ENCODE results near the gene HEG1.
"Not testable (repeated sequence)": the region's sequence is repeated elsewhere in the genome, so short reads cannot be mapped to it uniquely, and the experiment has no call there.

Gene HEG1

GRCh38 chr3:124982855-124983254 lies 72.9 kb downstream of the HEG1 start:
- DNase-seq, result no peak

- no peak for DNase-seq
Observed at GRCh38 chr3:124981472-124981871, 74.3 kb downstream of the HEG1 start.

GRCh38 chr3:124978627-124979026 lies 77.2 kb downstream of the HEG1 start:
- DNase-seq, result no peak

- no peak for DNase-seq
Observed at GRCh38 chr3:124976383-124976782, 79.4 kb downstream of the HEG1 start.

- no peak for DNase-seq
Observed at GRCh38 chr3:124974691-124975090, 81.1 kb downstream of the HEG1 start.

GRCh38 chr3:124973290-124973689 lies 82.5 kb downstream of the HEG1 start:
- no peak for DNase-seq

- no peak for DNase-seq
Observed at GRCh38 chr3:124972457-124972856, 83.3 kb downstream of the HEG1 start.

- DNase-seq, result no peak
Observed at GRCh38 chr3:124969963-124970722, 85.7 kb downstream of the HEG1 start.

GRCh38 chr3:124969190-124969589 lies 86.6 kb downstream of the HEG1 start:
- no peak for DNase-seq

GRCh38 chr3:124967964-124968363 lies 87.8 kb downstream of the HEG1 start:
- no peak for DNase-seq

GRCh38 chr3:124966521-124967445 lies 89.0 kb downstream of the HEG1 start:
- no peak for DNase-seq

- DNase-seq, result no peak
Observed at GRCh38 chr3:124965413-124965812, 90.4 kb downstream of the HEG1 start.

GRCh38 chr3:124964387-124964786 lies 91.4 kb downstream of the HEG1 start:
- DNase-seq, result no peak

- no peak for DNase-seq
Observed at GRCh38 chr3:124963755-124964154, 92.0 kb downstream of the HEG1 start.

GRCh38 chr3:124962403-124962940 lies 93.3 kb downstream of the HEG1 start:
- no peak for DNase-seq

- no peak for DNase-seq
Observed at GRCh38 chr3:124960698-124961097, 95.1 kb downstream of the HEG1 start.

GRCh38 chr3:124960105-124960504 lies 95.7 kb downstream of the HEG1 start:
- no peak for DNase-seq

- DNase-seq, result not testable (repeated sequence)
Observed at GRCh38 chr3:124957951-124958350, 97.8 kb downstream of the HEG1 start.

GRCh38 chr3:124952282-124952855 lies 103.4 kb downstream of the HEG1 start:
- no peak for DNase-seq

GRCh38 chr3:124951511-124952281 lies 104.1 kb downstream of the HEG1 start:
- no peak for DNase-seq

GRCh38 chr3:124950026-124950425 lies 105.8 kb downstream of the HEG1 start:
- no peak for DNase-seq

- DNase-seq, result no peak
Observed at GRCh38 chr3:124942613-124943012, 113.2 kb downstream of the HEG1 start.

- DNase-seq, result no peak
Observed at GRCh38 chr3:124941771-124942170, 114.0 kb downstream of the HEG1 start.

All from KG1 (cell line).